Activated CD8-positive, alpha-beta memory T cell treated with anti-CD3 and anti-CD28 coated beads for 48 hours (primary cell): ENCODE results near the gene SMIM27.
"Not testable (repeated sequence)": the region's sequence is repeated elsewhere in the genome, so short reads cannot be mapped to it uniquely, and the experiment has no call there.

ENCODE experiments used
- DNase-seq, 3 experiments: peaks; one replicate each; pipeline ENCODE4 v3.0.0-alpha.2; 2020; ENCODE audit warnings: low read depth in 2 of 3, low spot score in 2 of 3

Gene SMIM27

GRCh38 chr9:32596096-32596865 lies 44.2 kb downstream of the SMIM27 start:
- DNase-seq = no peak

GRCh38 chr9:32596936-32597335 lies 44.8 kb downstream of the SMIM27 start:
- DNase-seq = no peak

GRCh38 chr9:32599021-32599420 lies 46.9 kb downstream of the SMIM27 start:
- DNase-seq = not testable (repeated sequence)
